ENCODE measurements around the gene NGEF.

Gene NGEF

DNA sequence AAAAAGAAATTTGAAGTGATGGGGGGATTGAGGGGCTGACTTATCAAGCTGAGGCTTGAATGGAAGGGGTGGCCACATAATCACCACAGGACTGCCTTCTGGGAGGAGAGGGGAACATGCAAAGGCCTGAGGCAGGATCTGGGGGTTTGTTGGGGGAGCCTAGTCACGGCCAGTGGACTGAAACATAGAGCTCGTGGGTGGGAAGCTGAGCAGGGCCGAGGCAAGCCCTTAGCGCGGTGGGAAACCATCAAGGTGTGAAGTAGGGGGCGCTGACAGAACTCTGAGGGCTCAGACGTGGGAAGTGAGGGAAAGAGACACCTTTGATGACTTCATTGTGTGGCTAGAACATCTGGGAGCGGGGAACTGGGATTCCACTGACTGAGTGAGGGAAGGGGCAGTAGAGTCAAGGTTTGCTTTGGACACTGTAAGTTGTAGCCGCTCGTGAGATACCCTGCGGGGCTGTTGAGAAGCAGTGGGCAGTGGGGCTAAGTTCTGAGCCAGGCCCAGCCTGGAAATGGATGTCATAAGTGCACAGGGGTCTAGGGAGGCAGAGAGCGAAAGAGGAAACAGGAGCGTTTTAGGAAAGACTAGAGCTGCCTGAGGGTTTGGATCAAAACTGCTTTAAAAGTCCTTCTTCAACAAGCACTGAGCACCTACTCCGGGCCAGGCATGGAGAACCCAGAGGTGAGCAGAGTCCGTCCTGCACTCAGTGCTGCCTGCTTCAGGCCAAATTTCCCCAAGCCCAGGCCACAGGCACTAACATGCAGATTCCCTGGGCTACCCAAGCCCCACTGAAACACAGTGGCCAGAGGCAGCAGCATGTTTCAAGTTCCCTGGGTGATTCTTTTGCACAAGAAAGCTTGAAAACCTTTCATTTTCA lies 143.7 kb downstream of the NGEF start:
- TF ChIP-seq, protein P1, sequence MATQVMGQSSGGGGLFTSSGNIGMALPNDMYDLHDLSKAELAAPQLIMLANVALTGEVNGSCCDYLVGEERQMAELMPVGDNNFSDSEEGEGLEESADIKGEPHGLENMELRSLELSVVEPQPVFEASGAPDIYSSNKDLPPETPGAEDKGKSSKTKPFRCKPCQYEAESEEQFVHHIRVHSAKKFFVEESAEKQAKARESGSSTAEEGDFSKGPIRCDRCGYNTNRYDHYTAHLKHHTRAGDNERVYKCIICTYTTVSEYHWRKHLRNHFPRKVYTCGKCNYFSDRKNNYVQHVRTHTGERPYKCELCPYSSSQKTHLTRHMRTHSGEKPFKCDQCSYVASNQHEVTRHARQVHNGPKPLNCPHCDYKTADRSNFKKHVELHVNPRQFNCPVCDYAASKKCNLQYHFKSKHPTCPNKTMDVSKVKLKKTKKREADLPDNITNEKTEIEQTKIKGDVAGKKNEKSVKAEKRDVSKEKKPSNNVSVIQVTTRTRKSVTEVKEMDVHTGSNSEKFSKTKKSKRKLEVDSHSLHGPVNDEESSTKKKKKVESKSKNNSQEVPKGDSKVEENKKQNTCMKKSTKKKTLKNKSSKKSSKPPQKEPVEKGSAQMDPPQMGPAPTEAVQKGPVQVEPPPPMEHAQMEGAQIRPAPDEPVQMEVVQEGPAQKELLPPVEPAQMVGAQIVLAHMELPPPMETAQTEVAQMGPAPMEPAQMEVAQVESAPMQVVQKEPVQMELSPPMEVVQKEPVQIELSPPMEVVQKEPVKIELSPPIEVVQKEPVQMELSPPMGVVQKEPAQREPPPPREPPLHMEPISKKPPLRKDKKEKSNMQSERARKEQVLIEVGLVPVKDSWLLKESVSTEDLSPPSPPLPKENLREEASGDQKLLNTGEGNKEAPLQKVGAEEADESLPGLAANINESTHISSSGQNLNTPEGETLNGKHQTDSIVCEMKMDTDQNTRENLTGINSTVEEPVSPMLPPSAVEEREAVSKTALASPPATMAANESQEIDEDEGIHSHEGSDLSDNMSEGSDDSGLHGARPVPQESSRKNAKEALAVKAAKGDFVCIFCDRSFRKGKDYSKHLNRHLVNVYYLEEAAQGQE (IDR thresholded peaks at IDR 0.05; ENCODE audit: insufficient replicate concordance, low read depth): no peak
- no peak for TF ChIP-seq SPI1 (IDR thresholded peaks at IDR 0.05; ENCODE audit: borderline replicate concordance, low read depth)
- no peak for TF ChIP-seq GABPA (IDR thresholded peaks at IDR 0.05; ENCODE audit: low read depth)
- TF ChIP-seq, protein P2, sequence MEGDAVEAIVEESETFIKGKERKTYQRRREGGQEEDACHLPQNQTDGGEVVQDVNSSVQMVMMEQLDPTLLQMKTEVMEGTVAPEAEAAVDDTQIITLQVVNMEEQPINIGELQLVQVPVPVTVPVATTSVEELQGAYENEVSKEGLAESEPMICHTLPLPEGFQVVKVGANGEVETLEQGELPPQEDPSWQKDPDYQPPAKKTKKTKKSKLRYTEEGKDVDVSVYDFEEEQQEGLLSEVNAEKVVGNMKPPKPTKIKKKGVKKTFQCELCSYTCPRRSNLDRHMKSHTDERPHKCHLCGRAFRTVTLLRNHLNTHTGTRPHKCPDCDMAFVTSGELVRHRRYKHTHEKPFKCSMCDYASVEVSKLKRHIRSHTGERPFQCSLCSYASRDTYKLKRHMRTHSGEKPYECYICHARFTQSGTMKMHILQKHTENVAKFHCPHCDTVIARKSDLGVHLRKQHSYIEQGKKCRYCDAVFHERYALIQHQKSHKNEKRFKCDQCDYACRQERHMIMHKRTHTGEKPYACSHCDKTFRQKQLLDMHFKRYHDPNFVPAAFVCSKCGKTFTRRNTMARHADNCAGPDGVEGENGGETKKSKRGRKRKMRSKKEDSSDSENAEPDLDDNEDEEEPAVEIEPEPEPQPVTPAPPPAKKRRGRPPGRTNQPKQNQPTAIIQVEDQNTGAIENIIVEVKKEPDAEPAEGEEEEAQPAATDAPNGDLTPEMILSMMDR (IDR thresholded peaks at IDR 0.05; ENCODE audit: insufficient read depth, low read length): no peak
- no peak for DNase-seq (ENCODE audit: low read depth in 1 of 2, low spot score in 1 of 2)
- Histone ChIP-seq H3K4me3 (replicated peaks; ENCODE audit: insufficient read depth, low read length) (no peak overlapping the region), H3K27ac (replicated peaks) (no peak overlapping the region), H3K27me3 (ENCODE audit: insufficient read depth, poor library complexity, severe bottlenecking) (no peaks in the 10 kb centered on the region)

DNA sequence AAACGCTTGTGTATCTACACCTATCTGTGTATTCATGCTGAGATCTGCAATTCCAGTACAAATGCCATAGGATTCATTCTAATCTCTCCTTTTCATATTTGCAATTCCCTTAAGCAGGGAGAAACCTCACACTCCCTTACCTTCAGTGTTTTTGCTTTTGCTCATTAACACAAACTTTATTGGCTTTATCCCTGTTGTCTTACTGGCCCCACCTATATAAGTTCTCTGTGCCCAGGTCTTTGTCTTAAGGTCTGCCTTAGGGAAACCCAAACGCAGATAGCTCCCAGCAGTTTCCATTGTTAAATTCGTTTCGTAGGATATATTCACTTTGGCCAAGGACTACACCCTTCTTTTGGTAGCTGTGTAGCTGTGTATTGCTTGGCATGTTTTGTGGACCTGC lies 147.0 kb downstream of the NGEF start:
- Histone ChIP-seq H3K27ac (replicated peaks) (no peak overlapping the region), H3K27me3 (ENCODE audit: insufficient read depth, poor library complexity, severe bottlenecking) (no peaks in the 10 kb centered on the region), H3K4me3 (replicated peaks; ENCODE audit: insufficient read depth, low read length) (no peak overlapping the region)
- TF ChIP-seq GABPA (IDR thresholded peaks at IDR 0.05; ENCODE audit: low read depth) (no peak), SPI1 (IDR thresholded peaks at IDR 0.05; ENCODE audit: borderline replicate concordance, low read depth) (no peak), POLR2AphosphoS5 (IDR thresholded peaks at IDR 0.05; ENCODE audit: low read depth) (no peak)
- TF ChIP-seq, protein P1 (IDR thresholded peaks at IDR 0.05; ENCODE audit: insufficient replicate concordance, low read depth): no peak
- TF ChIP-seq, protein P2 (IDR thresholded peaks at IDR 0.05; ENCODE audit: insufficient read depth, low read length): no peak
- no peak for DNase-seq (ENCODE audit: low read depth in 1 of 2, low spot score in 1 of 2)

DNA sequence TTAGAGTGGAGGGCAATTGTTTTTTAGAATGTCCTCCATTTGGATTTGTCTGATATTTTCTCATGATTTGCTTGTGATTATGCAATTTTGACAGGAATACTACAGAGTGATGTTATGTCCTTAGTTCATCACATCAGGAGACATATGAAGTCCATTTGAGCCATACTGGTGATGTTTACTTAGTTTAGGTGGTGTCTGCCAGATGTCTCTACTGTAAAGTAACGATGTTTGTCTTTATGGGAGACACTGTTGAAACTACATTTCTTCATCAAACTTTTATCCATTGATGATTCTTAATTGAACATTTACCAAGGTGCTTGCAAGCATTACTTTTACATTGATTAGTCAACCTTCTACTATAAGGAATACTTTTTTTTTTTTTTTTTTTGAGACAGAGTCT lies 147.9 kb downstream of the NGEF start:
- DNase-seq (ENCODE audit: low read depth in 1 of 2, low spot score in 1 of 2): no peak
- Histone ChIP-seq H3K4me3 (replicated peaks; ENCODE audit: insufficient read depth, low read length) (no peak overlapping the region), H3K27ac (replicated peaks) (no peak overlapping the region), H3K27me3 (ENCODE audit: insufficient read depth, poor library complexity, severe bottlenecking) (no peaks in the 10 kb centered on the region)
- TF ChIP-seq, protein P2 (IDR thresholded peaks at IDR 0.05; ENCODE audit: insufficient read depth, low read length): no peak
- TF ChIP-seq GABPA (IDR thresholded peaks at IDR 0.05; ENCODE audit: low read depth): no peak
- no peak for TF ChIP-seq POLR2AphosphoS5 (IDR thresholded peaks at IDR 0.05; ENCODE audit: low read depth)
- no peak for TF ChIP-seq SPI1 (IDR thresholded peaks at IDR 0.05; ENCODE audit: borderline replicate concordance, low read depth)
- TF ChIP-seq, protein P1 (IDR thresholded peaks at IDR 0.05; ENCODE audit: insufficient replicate concordance, low read depth): no peak
